HUES48 (cell line): ENCODE data around the gene PREX1.

ENCODE experiments used
- H3K27ac ChIP-seq: one replicate; pipeline ENCODE4 v1.7.0; 2013; ENCODE audit warnings: low read depth, low read length, inconsistent platforms
- H3K27me3 ChIP-seq: 2 replicates; pipeline ENCODE4 v1.6.1; 2013; ENCODE audit warnings: mild to moderate bottlenecking, low read length; ENCODE audit not compliant: control insufficient read depth, insufficient read depth
- H3K36me3 ChIP-seq: 2 replicates; pipeline ENCODE4 v1.6.1; 2013; ENCODE audit warnings: low read length; ENCODE audit not compliant: control insufficient read depth, insufficient read depth
- H3K4me1 ChIP-seq: 2 replicates; pipeline ENCODE4 v1.6.1; 2013; ENCODE audit warnings: mild to moderate bottlenecking, low read length; ENCODE audit not compliant: control insufficient read depth, insufficient read depth
- H3K4me3 ChIP-seq: 2 replicates; pipeline ENCODE4 v1.5.1; 2013; ENCODE audit warnings: mild to moderate bottlenecking, low read depth, low read length
- H3K9ac ChIP-seq: 2 replicates; pipeline ENCODE4 v1.6.1; 2013; ENCODE audit warnings: mild to moderate bottlenecking, low read depth, low read length, moderate library complexity
- H3K9me3 ChIP-seq: 2 replicates; pipeline ENCODE4 v1.6.1; 2013; ENCODE audit warnings: low read length; ENCODE audit not compliant: control insufficient read depth, insufficient read depth

PREX1 gene

GRCh38 chr20:48635791-48636267 lies 192.0 kb downstream of the PREX1 start:
- no peaks in the 10 kb centered on the region for H3K9me3 ChIP-seq
- no peak overlapping the region for H3K9ac ChIP-seq
- no peaks in the 10 kb centered on the region for H3K27me3 ChIP-seq
- no peak overlapping the region for H3K4me3 ChIP-seq
- H3K36me3 ChIP-seq: no peaks in the 10 kb centered on the region
- H3K27ac ChIP-seq: no peak overlapping the region
- no peaks in the 10 kb centered on the region for H3K4me1 ChIP-seq

DNA sequence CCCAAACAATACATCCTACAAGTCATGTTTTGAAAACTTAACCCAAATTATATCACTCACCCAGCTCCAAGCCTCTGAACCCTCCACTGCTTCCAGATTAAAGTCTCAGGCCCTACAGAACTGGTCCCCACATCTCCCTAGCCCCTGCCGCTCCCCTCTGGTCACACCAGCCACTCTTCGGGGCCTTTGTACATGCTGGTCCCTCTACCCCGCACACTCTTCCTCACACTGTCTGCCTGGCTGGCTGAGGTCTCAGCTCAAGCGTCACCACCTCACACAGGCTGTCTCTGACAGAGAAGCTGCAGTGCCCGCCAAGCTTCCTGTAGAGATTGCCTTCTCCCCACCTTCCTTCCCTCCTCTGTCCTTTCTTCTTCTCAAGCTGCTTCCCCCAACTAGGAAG lies 192.4 kb downstream of the PREX1 start:
- Histone ChIP-seq H3K9me3 (no peaks in the 10 kb centered on the region), H3K27me3 (no peaks in the 10 kb centered on the region), H3K36me3 (no peaks in the 10 kb centered on the region), H3K4me3 (no peak overlapping the region), H3K9ac (no peak overlapping the region), H3K27ac (no peak overlapping the region), H3K4me1 (no peaks in the 10 kb centered on the region)

DNA sequence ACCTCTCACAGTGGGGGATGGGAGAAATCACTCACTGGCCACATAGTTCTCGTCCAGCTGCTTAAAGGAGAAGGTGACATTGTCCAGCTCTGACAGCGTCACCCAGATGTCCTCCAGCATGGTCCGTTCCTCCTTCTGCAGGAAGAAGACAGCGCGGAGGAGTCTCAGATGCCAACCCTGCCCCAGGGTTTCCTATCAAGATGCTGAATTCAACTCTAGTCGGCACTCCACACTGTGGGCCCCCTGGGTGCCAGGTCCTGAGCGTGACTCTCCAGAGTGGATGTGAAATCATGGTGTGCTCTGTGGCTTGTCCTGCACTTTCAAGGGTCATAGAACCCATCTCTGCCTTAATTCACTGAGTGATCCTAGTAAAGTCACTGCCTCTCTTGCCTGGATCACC lies 193.2 kb downstream of the PREX1 start:
- no peaks in the 10 kb centered on the region for H3K36me3 ChIP-seq
- H3K27ac ChIP-seq: no peak overlapping the region
- H3K9me3 ChIP-seq: no peaks in the 10 kb centered on the region
- H3K4me1 ChIP-seq: no peaks in the 10 kb centered on the region
- no peaks in the 10 kb centered on the region for H3K27me3 ChIP-seq
- H3K4me3 ChIP-seq: no peak overlapping the region
- no peak overlapping the region for H3K9ac ChIP-seq

DNA sequence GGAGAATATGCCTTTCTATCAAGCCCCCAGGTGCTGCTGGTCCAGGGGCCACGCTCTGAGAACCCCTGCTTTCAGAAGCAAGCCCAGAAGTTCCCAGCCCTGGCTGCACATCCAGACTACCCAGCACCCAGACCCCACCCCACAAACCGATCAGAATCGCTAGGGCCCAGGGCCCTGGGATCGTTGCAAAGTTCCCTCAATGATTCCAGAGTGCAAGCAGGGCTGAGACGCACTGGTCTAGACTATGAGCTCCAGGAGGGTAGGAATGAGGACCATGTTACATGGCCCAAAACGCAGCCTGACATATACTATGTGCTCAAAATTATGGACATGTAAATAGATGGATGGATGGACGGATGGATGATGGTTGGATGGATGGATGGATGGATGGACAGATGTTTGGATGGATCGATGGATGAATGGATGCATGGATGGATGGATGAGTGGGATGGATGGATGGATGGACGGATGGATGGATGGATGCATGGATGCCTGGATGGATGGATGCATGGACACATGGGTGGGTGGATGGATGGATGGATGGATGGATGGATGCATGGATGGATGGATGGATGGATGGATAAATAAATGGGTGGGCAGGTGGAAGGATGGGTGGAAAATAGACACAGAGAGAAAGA lies 194.1 kb downstream of the PREX1 start:
- H3K4me3 ChIP-seq: no peak overlapping the region
- no peak overlapping the region for H3K9ac ChIP-seq
- H3K36me3 ChIP-seq: no peaks in the 10 kb centered on the region

GRCh38 chr20:48632825-48633619 lies 194.8 kb downstream of the PREX1 start:
- Histone ChIP-seq H3K9ac (no peak overlapping the region), H3K27me3 (no peaks in the 10 kb centered on the region), H3K27ac (no peak overlapping the region), H3K4me1 (no peaks in the 10 kb centered on the region), H3K4me3 (no peak overlapping the region), H3K36me3 (no peaks in the 10 kb centered on the region), H3K9me3 (no peaks in the 10 kb centered on the region)

More for the DNA sequence above, 194.1 kb downstream of the PREX1 start:
- H3K4me1 ChIP-seq: no peaks in the 10 kb centered on the region
- H3K9me3 ChIP-seq: no peaks in the 10 kb centered on the region
- H3K27me3 ChIP-seq: no peaks in the 10 kb centered on the region
- H3K27ac ChIP-seq: no peak overlapping the region

DNA sequence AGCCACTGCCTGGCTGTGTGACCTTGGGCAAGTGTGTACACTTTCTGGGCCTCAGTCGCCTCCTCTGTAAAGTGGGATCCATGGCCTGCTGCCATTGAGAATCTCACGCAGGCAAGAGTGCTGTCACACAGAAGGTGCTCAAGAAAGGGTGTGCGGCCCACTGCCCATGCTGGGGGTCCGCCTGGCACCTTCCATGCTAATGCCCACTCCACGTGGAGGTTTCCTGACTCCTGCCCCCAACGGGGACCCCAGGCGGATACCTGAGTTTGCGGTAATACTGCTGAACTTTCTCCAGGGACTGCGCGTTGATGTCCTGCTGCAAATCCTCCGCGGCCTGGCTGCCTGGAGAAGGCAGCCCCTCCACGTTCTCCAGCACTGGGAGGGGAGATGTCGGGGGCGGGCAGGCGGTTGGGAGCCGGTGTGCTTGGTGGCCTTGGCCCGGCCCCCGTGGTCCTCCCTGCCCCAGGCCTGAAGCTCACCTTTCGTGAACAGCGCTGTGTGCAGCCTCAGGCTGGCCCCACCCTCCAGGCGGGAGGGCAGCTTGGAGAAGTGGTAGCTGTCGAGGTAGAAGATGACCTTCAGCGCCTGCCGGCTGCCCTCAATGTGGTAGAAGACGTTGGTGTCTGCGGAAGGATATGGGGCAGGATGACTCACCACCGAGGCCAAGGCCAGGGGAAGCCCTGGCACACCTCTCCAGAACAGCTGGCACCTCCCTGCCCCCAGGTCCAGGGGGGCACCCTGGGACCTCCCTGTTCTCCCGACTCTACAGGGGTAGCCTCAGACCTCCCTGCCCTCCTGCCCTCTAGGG lies 195.6 kb downstream of the PREX1 start:
- no peaks in the 10 kb centered on the region for H3K27me3 ChIP-seq
- no peaks in the 10 kb centered on the region for H3K9me3 ChIP-seq
- no peaks in the 10 kb centered on the region for H3K4me1 ChIP-seq
- no peak overlapping the region for H3K27ac ChIP-seq
- no peaks in the 10 kb centered on the region for H3K36me3 ChIP-seq
- H3K9ac ChIP-seq: no peak overlapping the region
- H3K4me3 ChIP-seq: no peak overlapping the region

DNA sequence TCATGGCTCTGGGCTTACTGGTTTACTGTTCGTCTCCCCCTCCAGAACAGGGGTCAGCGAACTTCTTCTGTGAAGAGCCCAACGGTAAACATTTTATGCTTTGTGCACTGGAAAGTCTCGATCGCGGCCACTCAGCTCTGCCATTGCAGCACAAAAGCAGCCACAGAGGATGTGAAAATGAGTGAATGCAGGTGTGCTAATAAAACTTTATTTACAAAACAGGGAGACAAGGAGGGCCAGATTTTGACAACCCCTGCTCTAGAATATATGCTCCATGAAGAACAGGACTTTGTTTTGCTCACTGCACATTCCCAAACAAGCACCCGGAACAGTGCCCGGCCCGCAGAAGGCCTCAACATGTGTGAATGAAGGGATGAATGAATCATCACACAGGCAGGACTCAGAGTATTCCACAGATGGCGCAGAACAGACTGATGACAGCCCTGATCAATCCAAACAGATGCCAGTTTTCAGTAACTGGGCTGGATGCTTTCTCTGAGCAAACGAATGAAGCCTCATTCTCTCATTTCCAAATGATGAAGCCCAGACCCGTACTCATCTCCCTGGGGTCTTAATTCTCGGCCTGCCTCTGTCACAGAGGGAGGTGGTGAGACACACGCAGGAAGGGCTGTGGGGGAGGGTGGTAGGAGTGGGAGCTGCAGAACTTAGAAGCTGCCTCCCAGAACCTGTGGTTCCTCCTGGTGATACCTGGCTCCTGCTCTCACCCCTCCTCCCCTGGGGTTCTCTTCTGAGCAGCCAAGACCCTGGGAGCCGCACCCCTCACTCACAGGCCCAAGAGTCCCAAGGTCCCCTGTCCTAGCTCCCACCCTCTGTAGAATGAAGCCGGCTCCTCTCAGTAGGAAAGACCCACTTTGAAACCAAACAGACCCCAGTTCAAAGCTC lies 196.4 kb downstream of the PREX1 start:
- Histone ChIP-seq H3K27me3 (no peaks in the 10 kb centered on the region), H3K9ac (no peak overlapping the region), H3K9me3 (no peaks in the 10 kb centered on the region), H3K36me3 (no peaks in the 10 kb centered on the region), H3K4me1 (no peaks in the 10 kb centered on the region), H3K27ac (no peak overlapping the region), H3K4me3 (no peak overlapping the region)

- Histone ChIP-seq H3K27ac (no peak overlapping the region), H3K36me3 (no peaks in the 10 kb centered on the region), H3K9me3 (no peaks in the 10 kb centered on the region), H3K27me3 (no peaks in the 10 kb centered on the region), H3K4me3 (no peak overlapping the region), H3K9ac (no peak overlapping the region), H3K4me1 (no peaks in the 10 kb centered on the region)
Observed at GRCh38 chr20:48630342-48631075, 197.3 kb downstream of the PREX1 start.

GRCh38 chr20:48629960-48630315 lies 197.9 kb downstream of the PREX1 start:
- no peak overlapping the region for H3K27ac ChIP-seq
- H3K27me3 ChIP-seq: no peaks in the 10 kb centered on the region
- H3K9ac ChIP-seq: no peak overlapping the region
- H3K36me3 ChIP-seq: no peaks in the 10 kb centered on the region; the same call in 1 of the 2 replicates
- H3K4me1 ChIP-seq: no peaks in the 10 kb centered on the region
- no peaks in the 10 kb centered on the region for H3K9me3 ChIP-seq
- H3K4me3 ChIP-seq: no peak overlapping the region
